ENCODE data around the gene WWTR1.

Gene WWTR1

DNA sequence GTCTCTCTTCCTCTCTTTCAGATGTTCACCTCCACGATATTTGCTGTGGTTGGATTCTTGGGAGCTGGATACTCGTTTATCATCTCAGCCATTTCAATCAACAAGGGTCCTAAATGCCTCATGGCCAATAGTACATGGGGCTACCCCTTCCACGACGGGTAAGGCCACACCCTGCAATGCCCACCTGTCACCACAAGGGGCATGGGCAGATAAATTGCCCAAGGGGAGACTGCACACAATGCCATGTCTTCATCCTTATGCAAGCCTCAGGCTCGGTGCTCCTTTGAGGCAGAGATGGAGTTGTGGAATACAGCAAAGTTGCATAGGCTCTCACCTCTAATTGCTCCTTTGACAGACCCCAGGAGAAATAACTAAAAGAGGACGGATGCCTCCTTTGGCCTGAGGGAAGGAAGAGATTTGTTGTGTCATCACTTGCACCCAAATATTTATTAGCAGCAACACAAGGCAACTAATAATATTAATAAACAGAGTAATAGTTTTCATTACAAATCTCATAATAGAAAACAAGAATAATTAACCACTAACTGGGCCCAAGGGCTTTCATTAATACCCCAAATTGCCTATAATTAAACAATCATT lies 170.1 kb downstream of the WWTR1 start:
- Histone ChIP-seq H3K79me2 (ENCODE audit: insufficient read depth, low read length) (no peaks in the 10 kb centered on the region), H3K27me3 (ENCODE audit: insufficient read depth, low read length) (no peaks in the 10 kb centered on the region), H3K36me3 (ENCODE audit: insufficient read depth, low read length) (no peaks in the 10 kb centered on the region), H4K20me1 (ENCODE audit: insufficient read depth, low read length) (no peaks in the 10 kb centered on the region), H3F3A (ENCODE audit: insufficient read depth, low read length) (no peaks in the 10 kb centered on the region), H3K4me3 (ENCODE audit: low read depth, low read length, poor library complexity, severe bottlenecking) (no peak overlapping the region), H2AFZ (ENCODE audit: low read length) (no peak overlapping the region), H3K9me3 (ENCODE audit: low read length) (no peaks in the 10 kb centered on the region), H3K4me2 (ENCODE audit: low read length) (no peak overlapping the region), H3K9ac (ENCODE audit: low read length) (no peak overlapping the region), H3K4me1 (ENCODE audit: insufficient read depth, low read length, severe bottlenecking) (no peaks in the 10 kb centered on the region), H3K27ac (ENCODE audit: low read depth, low read length, poor library complexity, severe bottlenecking) (no peak overlapping the region), H3K9me2 (ENCODE audit: low read depth, low read length) (no peaks in the 10 kb centered on the region)
- TF ChIP-seq, protein P1, sequence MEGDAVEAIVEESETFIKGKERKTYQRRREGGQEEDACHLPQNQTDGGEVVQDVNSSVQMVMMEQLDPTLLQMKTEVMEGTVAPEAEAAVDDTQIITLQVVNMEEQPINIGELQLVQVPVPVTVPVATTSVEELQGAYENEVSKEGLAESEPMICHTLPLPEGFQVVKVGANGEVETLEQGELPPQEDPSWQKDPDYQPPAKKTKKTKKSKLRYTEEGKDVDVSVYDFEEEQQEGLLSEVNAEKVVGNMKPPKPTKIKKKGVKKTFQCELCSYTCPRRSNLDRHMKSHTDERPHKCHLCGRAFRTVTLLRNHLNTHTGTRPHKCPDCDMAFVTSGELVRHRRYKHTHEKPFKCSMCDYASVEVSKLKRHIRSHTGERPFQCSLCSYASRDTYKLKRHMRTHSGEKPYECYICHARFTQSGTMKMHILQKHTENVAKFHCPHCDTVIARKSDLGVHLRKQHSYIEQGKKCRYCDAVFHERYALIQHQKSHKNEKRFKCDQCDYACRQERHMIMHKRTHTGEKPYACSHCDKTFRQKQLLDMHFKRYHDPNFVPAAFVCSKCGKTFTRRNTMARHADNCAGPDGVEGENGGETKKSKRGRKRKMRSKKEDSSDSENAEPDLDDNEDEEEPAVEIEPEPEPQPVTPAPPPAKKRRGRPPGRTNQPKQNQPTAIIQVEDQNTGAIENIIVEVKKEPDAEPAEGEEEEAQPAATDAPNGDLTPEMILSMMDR (IDR thresholded peaks at IDR 0.05; ENCODE audit: low read length), result peak; percentile 90
- TF ChIP-seq EZH2 (IDR thresholded peaks at IDR 0.05; ENCODE audit: borderline replicate concordance, low read length), result no peak

DNA sequence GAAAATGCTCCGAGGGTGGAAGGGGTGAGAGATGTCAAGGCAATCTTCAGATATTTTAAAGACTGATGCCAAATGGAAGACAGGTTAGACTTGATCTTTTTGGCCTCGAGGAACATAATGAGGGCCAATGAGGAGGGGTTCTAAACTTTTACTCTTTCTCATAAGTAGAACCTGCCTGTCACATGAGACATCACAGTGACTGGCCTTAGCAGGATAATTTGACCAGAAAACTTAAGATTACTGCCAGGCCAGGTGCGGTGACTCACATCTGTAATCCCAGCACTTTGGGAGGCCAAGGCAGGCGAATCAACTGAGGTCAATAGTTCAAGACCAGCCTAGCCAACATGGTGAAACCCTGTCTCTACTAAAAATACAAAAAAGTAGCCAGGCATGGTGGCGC lies 171.1 kb downstream of the WWTR1 start:
- Histone ChIP-seq H3K9me2 (ENCODE audit: low read depth, low read length) (no peaks in the 10 kb centered on the region), H3K9ac (ENCODE audit: low read length) (no peak overlapping the region), H3K4me2 (ENCODE audit: low read length) (no peak overlapping the region), H3K27me3 (ENCODE audit: insufficient read depth, low read length) (no peaks in the 10 kb centered on the region), H3K79me2 (ENCODE audit: insufficient read depth, low read length) (no peaks in the 10 kb centered on the region), H4K20me1 (ENCODE audit: insufficient read depth, low read length) (no peaks in the 10 kb centered on the region), H3K4me1 (ENCODE audit: insufficient read depth, low read length, severe bottlenecking) (no peaks in the 10 kb centered on the region), H3K36me3 (ENCODE audit: insufficient read depth, low read length) (no peaks in the 10 kb centered on the region), H2AFZ (ENCODE audit: low read length) (no peak overlapping the region), H3K27ac (ENCODE audit: low read depth, low read length, poor library complexity, severe bottlenecking) (no peak overlapping the region), H3K4me3 (ENCODE audit: low read depth, low read length, poor library complexity, severe bottlenecking) (no peak overlapping the region), H3F3A (ENCODE audit: insufficient read depth, low read length) (no peaks in the 10 kb centered on the region), H3K9me3 (ENCODE audit: low read length) (no peaks in the 10 kb centered on the region)
- TF ChIP-seq, protein P1 (IDR thresholded peaks at IDR 0.05; ENCODE audit: low read length), result no peak
- TF ChIP-seq EZH2 (IDR thresholded peaks at IDR 0.05; ENCODE audit: borderline replicate concordance, low read length), result no peak

DNA sequence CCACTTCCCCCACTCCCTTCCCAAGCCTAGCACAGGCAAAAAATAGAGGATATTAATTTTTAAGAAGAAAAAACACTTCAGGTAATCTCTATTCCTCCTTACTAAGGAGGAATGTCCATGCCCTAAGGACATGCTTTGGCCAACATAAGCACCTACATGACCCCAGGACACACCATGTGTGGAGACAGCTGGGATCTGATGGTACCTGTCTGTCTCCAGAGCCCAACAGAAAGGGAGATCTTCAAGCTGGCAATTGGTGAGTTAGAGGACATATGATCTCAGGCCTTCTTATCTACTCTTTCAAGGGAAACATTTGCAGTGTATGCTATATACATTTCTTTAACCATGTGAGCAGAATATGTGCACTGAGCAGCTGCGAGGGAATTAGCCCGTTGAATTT lies 176.3 kb downstream of the WWTR1 start:
- H3K9ac ChIP-seq (ENCODE audit: low read length), result no peak overlapping the region

More for the DNA sequence above, 176.3 kb downstream of the WWTR1 start:
- H2AFZ ChIP-seq (ENCODE audit: low read length), result no peak overlapping the region
- TF ChIP-seq, protein P1 (IDR thresholded peaks at IDR 0.05; ENCODE audit: low read length), result no peak
- no peak for TF ChIP-seq EZH2 (IDR thresholded peaks at IDR 0.05; ENCODE audit: borderline replicate concordance, low read length)
- no peak overlapping the region for H3K4me2 ChIP-seq (ENCODE audit: low read length)
- H3K9me3 ChIP-seq (ENCODE audit: low read length), result no peaks in the 10 kb centered on the region
- no peaks in the 10 kb centered on the region for H3F3A ChIP-seq (ENCODE audit: insufficient read depth, low read length)
- H4K20me1 ChIP-seq (ENCODE audit: insufficient read depth, low read length), result no peaks in the 10 kb centered on the region
- no peak overlapping the region for H3K27ac ChIP-seq (ENCODE audit: low read depth, low read length, poor library complexity, severe bottlenecking)
- H3K79me2 ChIP-seq (ENCODE audit: insufficient read depth, low read length), result no peaks in the 10 kb centered on the region
- no peak overlapping the region for H3K4me3 ChIP-seq (ENCODE audit: low read depth, low read length, poor library complexity, severe bottlenecking)
- no peaks in the 10 kb centered on the region for H3K4me1 ChIP-seq (ENCODE audit: insufficient read depth, low read length, severe bottlenecking)
- no peaks in the 10 kb centered on the region for H3K9me2 ChIP-seq (ENCODE audit: low read depth, low read length)
- no peaks in the 10 kb centered on the region for H3K36me3 ChIP-seq (ENCODE audit: insufficient read depth, low read length)
- no peaks in the 10 kb centered on the region for H3K27me3 ChIP-seq (ENCODE audit: insufficient read depth, low read length)

All from OCI-LY1 (cell line).